Measurements from ENCODE around the gene ACTR5.

The ACTR5 gene

GRCh38 chr20:38725148-38725901 lies 22.9 kb upstream of the ACTR5 start:
- DNase-seq (ENCODE audit: low read depth), result no peak
- TF ChIP-seq CTCF (IDR thresholded peaks at IDR 0.05; ENCODE audit: insufficient read depth, low read depth, low read length, missing control alignments), result no peak
- H3K4me3 ChIP-seq (ENCODE audit: low read depth, low read length), result no peak overlapping the region

- TF ChIP-seq CTCF (IDR thresholded peaks at IDR 0.05; ENCODE audit: insufficient read depth, low read depth, low read length, missing control alignments), result peak; percentile 46
- H3K4me3 ChIP-seq (ENCODE audit: low read depth, low read length), result no peak overlapping the region
- DNase-seq (ENCODE audit: low read depth), result peak; percentile 44
Observed at GRCh38 chr20:38725931-38726803, 22.1 kb upstream of the ACTR5 start.

GRCh38 chr20:38726804-38727606 lies 21.3 kb upstream of the ACTR5 start:
- DNase-seq (ENCODE audit: low read depth), result peak; percentile 47
- TF ChIP-seq CTCF (IDR thresholded peaks at IDR 0.05; ENCODE audit: insufficient read depth, low read depth, low read length, missing control alignments), result peak; percentile 15
- H3K4me3 ChIP-seq (ENCODE audit: low read depth, low read length), result no peak overlapping the region

- no peak for TF ChIP-seq CTCF (IDR thresholded peaks at IDR 0.05; ENCODE audit: insufficient read depth, low read depth, low read length, missing control alignments)
- DNase-seq (ENCODE audit: low read depth), result no peak
- H3K4me3 ChIP-seq (ENCODE audit: low read depth, low read length), result no peak overlapping the region
Observed at GRCh38 chr20:38727607-38728190, 20.6 kb upstream of the ACTR5 start.

GRCh38 chr20:38728191-38728781 lies 20.0 kb upstream of the ACTR5 start:
- TF ChIP-seq CTCF (IDR thresholded peaks at IDR 0.05; ENCODE audit: insufficient read depth, low read depth, low read length, missing control alignments), result no peak
- H3K4me3 ChIP-seq (ENCODE audit: low read depth, low read length), result no peak overlapping the region
- no peak for DNase-seq (ENCODE audit: low read depth)
